Muscle of arm (tissue), 14 donors: ENCODE measurements around the gene CFAP58. TPM values are rescaled to one million over a fixed set of nuclear protein-coding genes. Genes with fewer than 3 reads are reported as not detected.

Source experiments
- DNase-seq: peaks from one replicate; pipeline ENCODE4 v3.0.0-alpha.2; 2013
- long read RNA-seq, 11 donors: transcript quantifications; one replicate each; lab custom pipeline, GENCODE V29; 2026
- polyA plus RNA-seq, 12 donors: library from polyadenylated mRNA; unstranded; fragments of 120-200 nt; gene quantifications; one replicate each; pipeline ENCODE4 v1.2.1, GENCODE V29; 2013; ENCODE audit not compliant: insufficient read length in 12 of 12

The CFAP58 gene, protein sequence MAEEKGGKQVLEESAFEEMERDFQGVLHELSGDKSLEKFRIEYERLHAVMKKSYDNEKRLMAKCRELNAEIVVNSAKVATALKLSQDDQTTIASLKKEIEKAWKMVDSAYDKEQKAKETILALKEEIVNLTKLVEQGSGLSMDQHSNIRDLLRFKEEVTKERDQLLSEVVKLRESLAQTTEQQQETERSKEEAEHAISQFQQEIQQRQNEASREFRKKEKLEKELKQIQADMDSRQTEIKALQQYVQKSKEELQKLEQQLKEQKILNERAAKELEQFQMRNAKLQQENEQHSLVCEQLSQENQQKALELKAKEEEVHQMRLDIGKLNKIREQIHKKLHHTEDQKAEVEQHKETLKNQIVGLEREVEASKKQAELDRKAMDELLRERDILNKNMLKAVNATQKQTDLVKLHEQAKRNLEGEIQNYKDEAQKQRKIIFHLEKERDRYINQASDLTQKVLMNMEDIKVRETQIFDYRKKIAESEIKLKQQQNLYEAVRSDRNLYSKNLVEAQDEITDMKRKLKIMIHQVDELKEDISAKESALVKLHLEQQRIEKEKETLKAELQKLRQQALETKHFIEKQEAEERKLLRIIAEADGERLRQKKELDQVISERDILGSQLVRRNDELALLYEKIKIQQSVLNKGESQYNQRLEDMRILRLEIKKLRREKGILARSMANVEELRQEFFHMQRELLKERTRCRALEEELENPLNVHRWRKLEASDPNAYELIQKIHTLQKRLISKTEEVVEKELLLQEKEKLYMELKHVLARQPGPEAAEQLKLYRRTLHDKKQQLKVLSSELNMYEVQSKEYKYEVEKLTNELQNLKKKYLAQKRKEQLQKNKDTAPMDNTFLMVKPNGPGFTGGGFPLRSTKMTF
- polyA plus RNA-seq, result 1 to 10 TPM in 1 of 12 donors, under 1 TPM in 9, not detected in 2; 0.26 to 1.2 (median 0.51) TPM
- long read RNA-seq, donor 1, result 0 reads
- long read RNA-seq, donor 2, result 0 reads
- long read RNA-seq, donor 3, result 0 reads
- long read RNA-seq, donor 4, result 0 reads
- long read RNA-seq, donor 5, result 0 reads
- long read RNA-seq, donor 6, result 0 reads
- long read RNA-seq, donor 7, result 0 reads
- long read RNA-seq, donor 8, result 0 reads
- long read RNA-seq, donor 9, result 0 reads
- long read RNA-seq, donor 10, result 0 reads
- long read RNA-seq, donor 11, result 0 reads

DNA sequence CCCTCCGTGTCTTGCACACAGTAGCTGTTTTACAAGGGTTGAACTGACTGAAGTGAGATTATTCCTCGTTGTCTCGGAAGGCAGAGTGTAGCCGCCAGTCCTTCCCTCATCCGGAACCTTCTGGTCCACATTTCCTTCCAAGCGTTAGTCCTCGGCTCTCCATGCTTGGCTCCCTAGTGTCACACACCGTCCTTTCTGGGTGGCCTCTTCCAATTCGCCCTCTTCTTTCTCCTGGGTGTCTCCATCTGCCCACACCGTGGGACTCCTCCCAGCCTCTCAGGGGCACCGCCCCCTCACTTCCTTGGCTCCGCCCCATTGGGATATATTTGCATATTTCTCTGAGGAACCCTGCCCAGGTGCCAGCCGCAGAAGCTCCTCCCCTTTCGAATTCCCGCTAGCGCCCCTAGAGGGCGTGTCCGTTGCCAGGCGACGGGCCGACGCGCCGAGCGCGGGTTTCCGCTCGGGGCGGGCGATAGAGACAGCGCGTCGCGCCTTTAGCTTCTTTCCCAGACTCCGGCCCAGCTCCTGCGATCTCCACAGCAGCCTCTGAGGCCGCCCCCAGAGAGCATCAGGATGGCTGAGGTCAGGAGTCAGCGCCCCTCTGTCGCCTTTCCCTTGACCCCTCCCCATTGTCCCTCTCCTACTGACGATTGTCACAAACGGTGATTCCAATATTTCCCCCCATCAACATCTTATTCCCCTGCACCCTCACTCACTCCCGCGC, at the start of gene CFAP58:
Gene CFAP58, plus strand, starts transcription at position 509 of the 724 bp plus-strand sequence. Its CDS starts 65 bp downstream, at position 574.
- DNase-seq, result peak; percentile 76

DNA sequence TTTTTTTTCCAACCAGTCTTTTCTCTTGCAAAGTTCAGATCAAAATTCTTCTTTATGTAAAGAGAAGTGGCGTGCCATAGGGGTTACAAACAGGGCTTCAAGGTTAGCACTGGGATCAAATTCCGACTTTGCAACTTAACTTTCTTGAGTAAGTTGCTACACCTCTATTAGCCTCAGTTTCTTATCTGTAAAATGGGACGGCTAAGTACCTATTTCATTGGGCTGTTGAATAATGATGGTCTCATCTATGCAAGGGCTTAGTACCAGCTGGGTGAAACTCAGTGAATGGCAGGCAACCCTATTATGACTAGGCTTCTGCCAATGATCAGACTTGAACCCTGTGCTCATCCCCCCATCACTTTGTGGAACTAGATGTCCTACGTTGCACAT, 49.3 kb upstream of the CFAP58 start:
- DNase-seq, result no peak

DNA sequence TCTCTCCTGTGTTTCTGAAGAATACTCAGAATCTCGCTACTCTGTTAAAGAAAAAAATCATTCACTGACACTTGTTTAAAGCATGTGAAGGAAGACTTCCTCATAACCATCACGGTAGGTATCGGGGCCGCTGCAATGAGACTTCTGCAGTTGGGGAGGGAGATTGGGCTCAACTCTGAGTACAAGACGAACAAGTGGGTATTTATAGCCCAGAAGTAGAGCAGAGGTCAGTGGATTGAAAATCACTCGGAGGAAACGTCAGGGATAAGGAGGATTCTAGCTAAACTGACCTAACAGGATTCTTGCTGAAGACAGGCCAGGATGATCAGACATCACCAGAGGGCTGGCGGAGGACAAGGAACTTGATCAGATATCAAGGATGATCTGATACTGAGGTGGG, 48.7 kb upstream of the CFAP58 start:
- no peak for DNase-seq

DNA sequence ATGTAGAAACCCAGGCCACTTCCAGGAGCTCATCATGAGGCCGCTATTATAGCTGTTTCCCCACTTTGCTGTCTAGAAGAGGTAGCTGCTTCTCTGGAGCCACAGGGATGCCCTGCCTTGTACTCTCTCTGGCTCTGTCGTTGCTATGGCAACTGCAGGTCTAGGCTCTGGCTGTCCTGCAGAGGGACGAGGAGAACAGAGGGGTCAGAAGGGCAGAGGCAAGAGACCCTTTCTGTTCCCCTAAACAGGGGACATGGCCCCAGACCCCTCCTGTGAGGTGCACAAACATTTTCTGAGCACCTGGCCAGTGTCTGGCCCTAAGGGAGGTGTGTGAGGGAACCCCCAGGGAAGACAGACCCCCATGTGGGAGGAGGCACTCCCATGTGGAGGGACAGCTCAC, 46.7 kb upstream of the CFAP58 start:
- no peak for DNase-seq

DNA sequence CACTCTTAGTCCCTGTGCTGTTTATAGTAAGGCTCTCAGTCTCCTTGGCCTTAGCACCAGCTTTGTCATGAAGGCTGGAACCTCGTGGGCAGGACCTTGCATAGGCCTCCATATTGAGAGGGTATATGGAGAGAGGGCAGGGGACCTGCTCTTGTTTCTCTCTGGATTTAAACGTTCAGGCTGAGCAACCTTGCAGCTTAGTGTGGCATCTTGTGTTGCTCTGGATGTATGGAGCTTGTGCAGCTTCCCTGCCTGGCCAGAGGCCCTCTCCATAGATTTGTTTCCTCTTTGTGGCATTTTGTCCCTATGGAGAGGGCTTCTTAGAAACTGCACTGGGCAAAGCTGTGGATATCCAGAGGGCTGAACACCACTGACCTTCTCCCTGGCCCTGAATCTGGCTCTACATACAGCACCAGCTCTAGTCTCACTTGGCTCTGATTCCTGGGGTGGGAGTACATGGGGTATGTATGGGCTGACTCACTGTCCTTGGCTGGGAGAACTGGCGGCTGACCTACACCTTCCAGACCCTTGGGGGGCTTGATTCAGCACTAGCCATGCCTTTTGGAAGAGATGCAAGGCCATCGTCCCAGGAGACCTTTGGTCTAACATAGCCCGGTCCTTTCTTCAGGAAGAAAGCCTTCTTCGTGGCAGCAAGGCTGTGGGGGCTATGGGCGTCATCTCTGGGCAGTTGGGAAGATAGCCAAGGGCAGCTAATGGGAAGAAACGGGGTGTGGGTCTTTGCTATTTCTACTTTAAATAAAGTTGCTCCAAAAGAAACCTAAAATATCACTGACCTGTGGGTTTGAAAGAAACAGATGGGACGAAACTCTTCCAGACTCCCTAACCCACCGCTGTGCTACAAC, 45.8 kb upstream of the CFAP58 start:
- DNase-seq, result no peak

DNA sequence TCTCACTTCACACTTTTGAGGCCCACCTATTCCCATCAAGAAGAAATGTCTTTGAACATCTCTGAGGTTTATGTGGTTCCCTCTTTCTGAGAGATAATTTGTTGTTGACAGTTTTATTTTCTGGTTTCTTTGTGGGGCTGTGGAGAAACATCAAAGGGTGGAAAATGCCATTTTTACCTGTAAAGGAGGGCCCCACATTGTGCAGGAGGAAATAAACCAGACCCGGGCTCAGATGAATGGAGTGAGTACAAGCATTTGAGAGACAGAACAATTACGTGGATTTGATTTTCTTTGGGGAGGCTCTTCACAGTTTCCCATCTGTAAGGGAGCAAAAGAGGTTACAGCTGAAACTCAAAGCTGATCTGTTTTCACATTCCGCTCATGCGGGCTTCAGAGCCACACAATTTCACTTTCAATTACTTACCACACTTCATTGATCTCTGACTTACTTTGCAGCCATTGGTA, 45.2 kb upstream of the CFAP58 start:
- DNase-seq, result no peak

DNA sequence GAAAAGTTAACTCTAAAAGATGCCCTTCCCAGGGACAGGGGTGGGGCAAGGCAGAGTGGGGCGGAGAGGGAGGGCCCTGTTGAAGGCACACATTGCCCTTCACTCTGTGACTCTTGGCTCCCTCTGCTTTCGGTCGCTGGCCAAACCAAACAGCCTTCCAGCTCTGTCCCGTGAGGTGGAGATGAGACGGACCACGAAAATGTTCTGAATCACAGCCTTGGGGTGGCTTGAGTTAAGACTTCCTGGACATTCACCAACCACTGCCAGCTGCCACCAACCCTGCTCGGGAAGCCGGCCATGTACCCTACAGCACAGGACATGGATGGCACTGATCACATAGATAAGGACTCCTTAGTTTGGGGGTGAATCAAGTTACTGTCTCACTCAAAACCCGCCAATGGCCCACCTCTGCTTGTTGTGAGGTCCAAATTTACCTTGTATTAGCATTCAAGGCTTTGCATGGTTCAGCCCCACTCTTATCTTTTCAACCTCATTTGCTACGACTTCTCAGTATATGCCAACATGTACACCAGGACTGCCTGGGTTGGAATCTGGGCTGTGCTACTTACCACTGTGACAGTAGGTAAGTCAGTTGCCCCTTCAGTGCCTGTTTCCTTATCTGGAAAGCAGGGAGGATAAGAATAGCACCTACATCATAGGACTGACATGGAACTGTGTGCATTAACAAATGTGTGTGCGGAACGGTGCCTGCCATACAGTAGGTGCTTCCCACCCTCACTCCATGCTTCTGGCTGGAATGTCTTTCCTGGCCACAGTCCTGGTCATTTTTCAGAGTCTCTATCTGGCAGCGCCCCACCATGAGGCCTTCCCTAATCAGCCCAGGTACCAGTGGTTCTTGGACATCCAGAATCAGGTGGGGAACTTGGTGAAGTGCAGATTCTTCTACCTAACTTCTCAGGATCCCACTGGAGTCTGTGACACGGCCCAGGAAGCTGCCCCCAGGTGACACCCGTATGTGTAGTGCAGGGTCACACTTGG, 43.4 kb upstream of the CFAP58 start:
- DNase-seq, result no peak

DNA sequence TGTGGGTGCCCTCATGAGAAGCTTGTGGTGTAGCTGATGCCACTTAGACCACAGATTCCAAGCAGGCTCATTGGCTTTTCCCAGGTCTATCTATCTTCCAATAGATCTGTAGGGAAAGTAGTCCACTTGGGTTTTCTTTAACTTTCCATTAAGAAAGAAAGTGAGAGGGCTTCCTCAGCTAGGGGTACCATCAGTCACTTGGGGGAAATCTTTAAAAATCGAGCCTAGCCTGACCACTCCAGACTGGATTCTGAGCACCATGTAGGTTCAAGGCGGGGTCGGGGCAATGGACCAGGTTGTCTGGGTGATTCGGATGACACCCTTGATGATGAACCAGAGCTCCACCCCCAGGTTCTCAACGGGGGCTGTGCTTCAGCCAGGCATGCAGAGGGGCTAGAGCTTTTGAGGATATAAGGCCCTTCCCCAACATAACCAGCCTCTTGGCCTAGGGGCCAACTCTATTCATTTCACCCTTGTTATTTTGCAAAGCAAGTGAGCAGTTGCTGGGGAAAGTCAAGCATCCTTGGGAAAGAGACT, 42.4 kb upstream of the CFAP58 start:
- DNase-seq, result no peak

DNA sequence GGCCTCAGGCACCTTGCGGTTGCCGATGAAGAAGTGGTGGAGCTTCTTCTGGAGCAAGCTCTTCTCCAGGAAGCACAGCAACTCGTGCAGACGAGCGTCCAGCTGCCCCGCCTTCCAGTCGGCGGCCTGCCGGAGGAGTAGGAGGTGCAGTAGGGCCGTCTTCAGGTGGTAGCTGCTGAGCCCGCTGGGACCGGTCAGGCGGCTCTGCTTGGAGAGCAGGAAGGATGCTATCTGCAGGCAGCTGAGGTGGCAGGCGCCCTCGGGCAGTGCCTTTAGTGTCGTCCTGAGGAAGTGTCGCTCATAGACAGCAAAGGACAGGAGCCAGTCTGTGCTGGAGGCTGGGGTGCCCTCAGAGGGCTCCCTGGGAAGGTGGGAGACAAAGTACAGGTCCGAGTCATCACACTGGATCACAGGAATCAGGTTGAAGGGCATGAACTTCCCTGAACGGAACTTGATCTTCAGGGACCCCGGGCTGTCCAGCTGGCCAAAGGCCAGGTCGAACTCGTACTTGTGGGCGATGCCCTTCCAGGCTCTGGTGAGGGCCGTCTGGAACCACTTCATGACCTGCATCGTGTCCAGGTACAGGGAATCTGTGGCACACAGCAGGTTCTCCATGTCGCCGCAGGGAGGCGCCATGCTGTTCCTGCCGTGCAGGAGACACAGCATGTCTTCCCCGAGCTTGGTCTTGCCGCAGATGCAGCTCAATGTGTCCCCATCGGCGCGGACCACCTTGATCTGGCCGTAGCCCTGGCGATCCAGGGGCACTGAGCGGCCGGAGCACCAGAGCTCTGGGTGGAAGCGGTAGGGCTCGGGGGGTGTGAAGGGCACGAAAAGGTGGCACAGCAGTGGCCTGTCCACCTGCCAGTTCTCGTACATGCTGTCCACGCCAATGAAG, 38.8 kb upstream of the CFAP58 start:
- DNase-seq, result no peak

DNA sequence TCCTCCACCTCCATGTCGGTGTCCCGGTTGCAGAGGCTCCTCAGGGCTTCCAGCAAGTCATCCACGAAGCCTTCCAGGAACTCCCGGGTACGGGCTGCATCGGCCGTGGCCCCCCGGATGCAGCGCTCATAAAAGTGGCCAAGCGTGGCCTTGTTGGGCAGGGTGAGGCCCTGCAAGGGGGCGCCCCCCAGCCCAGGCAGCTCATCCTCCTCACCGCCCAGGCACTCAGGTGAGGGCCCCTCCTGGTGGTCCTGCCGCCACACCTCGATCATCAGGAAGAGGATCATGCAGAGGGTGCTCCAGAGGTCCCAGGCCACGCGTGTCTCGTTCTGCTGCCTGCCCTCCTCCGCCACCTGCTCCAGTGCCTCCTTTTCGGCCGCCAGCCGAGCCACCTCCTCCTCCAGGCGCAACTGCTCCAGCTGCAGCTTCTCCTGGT, 38.1 kb upstream of the CFAP58 start:
- DNase-seq, result no peak

DNA sequence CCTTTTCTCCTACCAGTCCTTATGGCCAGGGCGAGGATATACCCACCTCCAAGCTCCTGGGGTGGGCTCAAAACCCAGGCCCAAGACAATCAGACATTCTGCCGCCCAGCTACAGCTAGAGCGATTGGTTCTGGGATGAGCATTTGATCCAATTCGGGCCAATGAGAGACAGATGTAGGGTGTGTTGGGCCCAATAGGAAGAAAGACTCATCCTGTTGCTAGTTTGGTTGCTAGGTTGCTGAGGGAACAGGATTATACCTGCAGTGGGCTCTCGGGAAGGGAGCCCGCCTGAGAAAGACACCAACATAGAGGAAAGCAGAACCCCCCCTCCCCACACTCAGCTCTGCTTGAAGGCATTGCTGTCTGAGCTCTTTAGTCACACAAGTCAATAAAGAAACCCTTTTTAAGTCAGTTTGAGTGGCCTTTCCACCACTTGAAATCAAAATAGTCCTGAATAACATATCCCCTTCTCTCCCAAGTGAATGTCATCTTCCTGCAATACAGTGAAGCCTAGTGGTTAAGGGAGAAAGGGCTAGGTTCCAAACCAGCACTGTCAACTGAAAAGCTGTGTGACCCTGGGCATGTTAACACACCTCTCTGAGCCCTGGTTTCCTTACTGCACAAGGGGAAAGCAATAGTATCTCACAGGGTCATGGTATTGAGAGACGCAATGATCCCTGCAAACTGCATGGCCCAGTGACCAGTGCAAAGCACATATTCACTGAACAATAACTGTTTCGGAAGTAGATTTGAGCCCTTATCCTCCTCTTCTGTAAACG, 37.1 kb upstream of the CFAP58 start:
- no peak for DNase-seq

DNA sequence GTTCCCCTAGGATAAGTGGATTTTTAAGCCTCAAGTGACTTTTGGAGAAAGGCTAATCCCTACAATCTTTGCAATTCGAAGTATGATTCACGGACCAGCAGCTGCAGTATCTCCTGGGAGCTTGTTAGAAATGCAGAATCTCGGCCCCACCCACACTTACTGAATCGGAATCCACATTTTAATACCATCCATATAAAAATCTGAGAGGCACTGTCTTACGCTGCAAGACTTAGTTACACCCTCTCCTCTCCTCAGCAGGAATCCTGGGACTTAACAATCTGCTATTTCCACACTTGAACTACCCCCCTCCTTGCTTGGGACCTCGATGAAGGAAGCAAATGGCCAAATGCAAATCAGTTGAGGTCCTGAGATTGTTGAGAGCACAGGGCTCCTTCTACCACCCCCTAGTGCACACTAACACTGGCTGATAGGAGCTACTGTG, 36.3 kb upstream of the CFAP58 start:
- no peak for DNase-seq

DNA sequence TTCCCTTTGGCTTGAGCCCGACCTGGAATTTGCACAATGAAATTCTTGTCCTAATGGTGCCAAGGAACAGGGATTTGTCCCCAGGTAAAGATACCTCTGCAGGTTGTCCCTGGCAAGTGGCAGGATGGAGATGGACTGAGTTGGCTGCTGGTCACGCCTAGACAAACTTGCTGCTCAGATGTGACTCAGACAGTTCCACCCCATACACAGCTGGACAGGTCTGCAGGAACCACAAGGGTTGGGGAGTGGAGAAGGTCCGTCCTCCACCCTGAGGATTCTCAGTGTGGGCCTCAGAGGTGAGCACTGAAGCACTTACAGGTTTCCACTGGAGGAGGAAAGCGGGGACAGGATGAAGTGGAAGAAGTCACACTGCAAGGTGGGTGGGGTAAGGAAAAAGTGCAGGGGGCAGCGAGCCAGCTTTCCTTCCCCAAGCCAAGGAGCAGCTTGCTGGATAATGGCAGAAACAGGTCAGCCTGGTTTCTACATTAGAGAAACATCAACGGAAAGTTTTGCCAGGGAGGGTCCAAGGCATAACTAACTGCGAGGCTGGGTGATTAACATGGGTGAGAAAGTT, 35.8 kb upstream of the CFAP58 start:
- DNase-seq, result no peak

DNA sequence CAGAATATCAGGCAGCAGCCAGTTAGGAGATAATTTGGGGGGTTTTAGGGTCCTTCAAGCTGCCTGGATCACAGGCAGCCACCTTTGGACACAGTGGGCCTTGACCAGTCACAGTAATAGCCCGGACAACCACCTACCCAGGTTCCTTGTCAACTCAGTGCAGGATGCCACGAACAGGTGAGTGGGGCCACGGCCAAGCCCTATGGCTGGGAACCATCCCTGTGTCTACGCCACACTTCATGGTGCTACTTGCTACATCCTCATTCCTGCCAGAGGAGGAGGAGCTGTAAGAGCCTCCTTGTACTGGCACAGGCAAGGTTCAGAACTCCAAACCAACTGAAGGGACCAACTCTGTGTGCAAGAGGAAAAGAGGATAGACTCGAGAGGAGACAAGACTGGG, 35.3 kb upstream of the CFAP58 start:
- no peak for DNase-seq

DNA sequence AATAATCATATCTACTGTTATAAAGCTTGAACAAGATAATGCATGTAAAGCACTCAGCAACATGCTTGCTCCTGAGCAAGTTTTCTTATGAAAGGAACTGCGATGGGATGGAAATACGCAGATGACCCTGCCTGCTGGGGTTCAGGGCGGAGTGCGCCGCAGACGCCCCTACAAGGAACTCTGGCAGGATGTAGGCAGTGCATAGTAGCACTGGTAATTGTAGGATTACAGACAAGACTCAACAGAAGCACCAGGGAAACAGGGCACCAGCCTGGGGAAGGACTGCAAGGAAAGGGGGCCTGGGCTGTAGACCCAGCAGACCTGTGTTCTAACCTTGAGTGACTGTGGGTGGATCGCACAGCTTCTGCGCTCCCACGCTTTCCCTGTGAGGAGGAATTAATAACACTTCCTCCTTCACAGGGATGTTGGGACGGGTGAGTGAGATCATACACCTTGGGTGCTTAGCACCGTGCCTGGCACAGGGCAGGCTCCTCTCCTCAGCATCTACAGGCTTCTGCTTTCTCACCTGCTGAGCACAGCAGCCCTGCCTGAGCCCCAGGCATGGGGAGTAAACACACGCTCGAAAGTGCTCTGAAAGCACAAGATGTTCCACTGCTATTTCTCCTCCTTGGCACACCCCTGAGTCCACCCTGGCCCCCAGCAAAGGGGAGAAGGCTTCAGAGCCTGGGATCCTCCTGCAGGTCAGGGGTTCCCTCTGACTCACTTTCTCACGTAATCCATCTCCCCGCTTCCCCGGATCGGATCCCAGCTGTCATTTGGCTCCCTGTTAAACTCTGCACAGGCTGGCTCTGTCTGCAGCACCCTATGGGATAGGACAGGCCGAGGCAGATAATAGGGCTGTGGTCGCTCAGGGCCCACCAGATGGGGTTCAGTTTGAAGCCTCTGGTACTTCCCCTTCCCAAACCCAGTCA, 34.6 kb upstream of the CFAP58 start:
- DNase-seq, result no peak
